ENCODE data around the gene NNMT. TPM values are rescaled to one million over a fixed set of nuclear protein-coding genes. Genes with fewer than 3 reads are reported as not detected.

Gene NNMT
- 311 and 473 TPM in 2 replicates for total RNA-seq

GRCh38 chr11:114295676-114296604 is at the start of gene NNMT:
NNMT (plus strand) TSS chr11:114296399; CDS start chr11:114296557, 158 bp downstream.

Other genes starting within 250 kb of the NNMT start
- gene ZBTB16, start 236.7 kb upstream of the NNMT start, total RNA-seq = 0.12 and 0.13 TPM in 2 replicates
- 3.0 and 3.4 TPM in 2 replicates for gene C11orf71, start 104.1 kb downstream of the NNMT start, total RNA-seq
- gene RBM7, start 104.3 kb downstream of the NNMT start, total RNA-seq = 26.6 and 48.4 TPM in 2 replicates
- gene REXO2, start 143.1 kb downstream of the NNMT start, total RNA-seq = 193 and 205 TPM in 2 replicates

Measured in aortic smooth muscle cell (primary cell).